AG20443 (cell line): ENCODE data around the gene FAM13C.
"Not testable (repeated sequence)": the region's sequence is repeated elsewhere in the genome, so short reads cannot be mapped to it uniquely, and the experiment has no call there.

Source experiments
- DNase-seq: peaks from one replicate; pipeline ENCODE4 v3.0.0; 2012; ENCODE audit warnings: low spot score, mixed read lengths

The FAM13C gene

GRCh38 chr10:59362144-59362958 lies at the start of gene FAM13C:
FAM13C (minus strand) TSS chr10:59362549; CDS start chr10:59362460, 89 bp downstream.
- peak; percentile 70 for DNase-seq

GRCh38 chr10:59405235-59405634 lies 42.9 kb upstream of the FAM13C start:
- no peak for DNase-seq

GRCh38 chr10:59400214-59400613 lies 37.9 kb upstream of the FAM13C start:
- no peak for DNase-seq

GRCh38 chr10:59399329-59399728 lies 37.0 kb upstream of the FAM13C start:
- not testable (repeated sequence) for DNase-seq

- no peak for DNase-seq
Measured at GRCh38 chr10:59397961-59398360, 35.6 kb upstream of the FAM13C start.

GRCh38 chr10:59395984-59396383 lies 33.6 kb upstream of the FAM13C start:
- DNase-seq, result no peak

GRCh38 chr10:59393349-59393748 lies 31.0 kb upstream of the FAM13C start:
- no peak for DNase-seq

GRCh38 chr10:59391060-59391459 lies 28.7 kb upstream of the FAM13C start:
- DNase-seq, result no peak

- DNase-seq, result no peak
Measured at GRCh38 chr10:59388671-59388976, 26.3 kb upstream of the FAM13C start.

GRCh38 chr10:59387951-59388670 lies 25.8 kb upstream of the FAM13C start:
- peak; percentile 78 for DNase-seq

- DNase-seq, result no peak
Measured at GRCh38 chr10:59384761-59385160, 22.4 kb upstream of the FAM13C start.

GRCh38 chr10:59383908-59384307 lies 21.6 kb upstream of the FAM13C start:
- no peak for DNase-seq

- DNase-seq, result no peak
Measured at GRCh38 chr10:59383436-59383835, 21.1 kb upstream of the FAM13C start.

GRCh38 chr10:59382831-59383295 lies 20.5 kb upstream of the FAM13C start:
- DNase-seq, result no peak

GRCh38 chr10:59381687-59382086 lies 19.3 kb upstream of the FAM13C start:
- DNase-seq, result no peak

GRCh38 chr10:59376846-59377245 lies 14.5 kb upstream of the FAM13C start:
- DNase-seq, result no peak

- DNase-seq, result no peak
Measured at GRCh38 chr10:59375990-59376389, 13.6 kb upstream of the FAM13C start.

GRCh38 chr10:59374916-59375315 lies 12.6 kb upstream of the FAM13C start:
- DNase-seq, result no peak

GRCh38 chr10:59373071-59373470 lies 10.7 kb upstream of the FAM13C start:
- DNase-seq, result no peak

- DNase-seq, result peak; percentile 24
Measured at GRCh38 chr10:59372543-59372942, 10.2 kb upstream of the FAM13C start.

- no peak for DNase-seq
Measured at GRCh38 chr10:59366290-59366689, 3.9 kb upstream of the FAM13C start.

GRCh38 chr10:59363446-59363958 lies 1.2 kb upstream of the FAM13C start:
- no peak for DNase-seq

- DNase-seq, result peak; percentile 58
Measured at GRCh38 chr10:59362959-59363381, 621 bp upstream of the FAM13C start.
